ENCODE data around the gene NECAB2.

DNA sequence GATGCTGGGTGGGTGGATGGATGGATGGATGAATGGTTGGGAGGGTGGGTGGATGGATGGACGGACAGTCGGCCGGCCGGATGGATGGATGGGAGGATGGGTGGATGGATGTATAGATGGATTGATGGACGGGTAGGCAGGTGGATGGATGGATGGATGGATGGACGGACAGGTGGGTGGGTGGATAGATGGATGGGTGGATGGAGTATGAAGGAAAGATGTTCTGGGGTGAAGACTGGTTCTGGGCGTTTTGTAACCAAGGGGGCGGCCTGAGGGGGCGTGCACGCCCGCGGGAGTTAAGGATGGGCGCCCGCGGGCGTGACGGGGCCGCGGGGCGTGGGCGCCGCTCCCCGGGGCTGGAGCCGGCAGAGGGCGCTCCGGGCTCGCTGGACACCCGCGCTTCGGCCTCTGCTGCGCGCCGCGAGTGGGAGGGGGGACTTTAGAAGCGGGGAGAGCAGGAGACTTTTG is at the start of gene NECAB2:
- TF ChIP-seq TOX (CRISPR knock-in tag; IDR thresholded peaks at IDR 0.05; ENCODE audit: borderline replicate concordance), result no peak
- TF ChIP-seq, protein P1, sequence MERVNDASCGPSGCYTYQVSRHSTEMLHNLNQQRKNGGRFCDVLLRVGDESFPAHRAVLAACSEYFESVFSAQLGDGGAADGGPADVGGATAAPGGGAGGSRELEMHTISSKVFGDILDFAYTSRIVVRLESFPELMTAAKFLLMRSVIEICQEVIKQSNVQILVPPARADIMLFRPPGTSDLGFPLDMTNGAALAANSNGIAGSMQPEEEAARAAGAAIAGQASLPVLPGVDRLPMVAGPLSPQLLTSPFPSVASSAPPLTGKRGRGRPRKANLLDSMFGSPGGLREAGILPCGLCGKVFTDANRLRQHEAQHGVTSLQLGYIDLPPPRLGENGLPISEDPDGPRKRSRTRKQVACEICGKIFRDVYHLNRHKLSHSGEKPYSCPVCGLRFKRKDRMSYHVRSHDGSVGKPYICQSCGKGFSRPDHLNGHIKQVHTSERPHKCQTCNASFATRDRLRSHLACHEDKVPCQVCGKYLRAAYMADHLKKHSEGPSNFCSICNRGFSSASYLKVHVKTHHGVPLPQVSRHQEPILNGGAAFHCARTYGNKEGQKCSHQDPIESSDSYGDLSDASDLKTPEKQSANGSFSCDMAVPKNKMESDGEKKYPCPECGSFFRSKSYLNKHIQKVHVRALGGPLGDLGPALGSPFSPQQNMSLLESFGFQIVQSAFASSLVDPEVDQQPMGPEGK (CRISPR knock-in tag; IDR thresholded peaks at IDR 0.05; ENCODE audit: borderline replicate concordance), result no peak
- TF ChIP-seq ESRRG (CRISPR knock-in tag; IDR thresholded peaks at IDR 0.05), result no peak
- no peak for TF ChIP-seq ZFP30 (CRISPR knock-in tag; IDR thresholded peaks at IDR 0.05)
- no peak for TF ChIP-seq ZNF70 (CRISPR knock-in tag; IDR thresholded peaks at IDR 0.05)
- TF ChIP-seq SNAI2 (CRISPR knock-in tag; IDR thresholded peaks at IDR 0.05), result no peak
- TF ChIP-seq CSDC2 (CRISPR knock-in tag; IDR thresholded peaks at IDR 0.05), result no peak
- no peak for TF ChIP-seq ARNTL (CRISPR knock-in tag; IDR thresholded peaks at IDR 0.05; ENCODE audit: borderline replicate concordance, low read depth)
